CD4-positive, alpha-beta T cell treated with Interleukin-15 for 1 hour (primary cell): ENCODE data around the gene SPON2.
A peak's percentile ranks its signal among the peaks of the same experiment; 100 is the strongest.

Source experiments
- DNase-seq: peaks from one replicate; pipeline ENCODE4 v3.0.0-alpha.2; 2020

Gene SPON2

GRCh38 chr4:1172228-1172851, at the start of gene SPON2:
SPON2 (minus strand) TSS chr4:1172583.
- DNase-seq, result no peak

- no peak for DNase-seq
Measured at GRCh38 chr4:1221155-1221870, 48.9 kb upstream of the SPON2 start.

GRCh38 chr4:1220566-1220965, 48.2 kb upstream of the SPON2 start:
- DNase-seq, result no peak

GRCh38 chr4:1219566-1219950, 47.2 kb upstream of the SPON2 start:
- no peak for DNase-seq

GRCh38 chr4:1218634-1219565, 46.5 kb upstream of the SPON2 start:
- no peak for DNase-seq

GRCh38 chr4:1217366-1217765, 45.0 kb upstream of the SPON2 start:
- no peak for DNase-seq

GRCh38 chr4:1216869-1217294, 44.5 kb upstream of the SPON2 start:
- DNase-seq, result peak; percentile 57

- no peak for DNase-seq
Measured at GRCh38 chr4:1216076-1216614, 43.8 kb upstream of the SPON2 start.

GRCh38 chr4:1215141-1216075, 43.0 kb upstream of the SPON2 start:
- no peak for DNase-seq

- DNase-seq, result no peak
Measured at GRCh38 chr4:1214101-1215095, 42.0 kb upstream of the SPON2 start.

GRCh38 chr4:1213336-1213995, 41.1 kb upstream of the SPON2 start:
- no peak for DNase-seq

GRCh38 chr4:1212546-1213335, 40.4 kb upstream of the SPON2 start:
- no peak for DNase-seq

GRCh38 chr4:1211891-1212545, 39.6 kb upstream of the SPON2 start:
- DNase-seq, result no peak

GRCh38 chr4:1211371-1211770, 39.0 kb upstream of the SPON2 start:
- no peak for DNase-seq

- peak; percentile 11 for DNase-seq
Measured at GRCh38 chr4:1210971-1211370, 38.6 kb upstream of the SPON2 start.

GRCh38 chr4:1210241-1210841, 38.0 kb upstream of the SPON2 start:
- DNase-seq, result peak; percentile 10

GRCh38 chr4:1209821-1210220, 37.4 kb upstream of the SPON2 start:
- DNase-seq, result no peak

- peak; percentile 8 for DNase-seq
Measured at GRCh38 chr4:1208970-1209704, 36.8 kb upstream of the SPON2 start.
